Adipose tissue (tissue), 3 donors: ENCODE results near the gene MTMR3. TPM values are rescaled to one million over a fixed set of nuclear protein-coding genes. Genes with fewer than 3 reads are reported as not detected.

ENCODE experiments used
- H3K27ac ChIP-seq: one replicate; pipeline ENCODE4 v1.5.1; 2013; ENCODE audit warnings: low read depth, low read length
- WGBS, 3 donors: extraction: QIAGEN DNeasy Blood & Tissue Kit; methylation state at CpG; one replicate each; pipeline ENCODE4 v1.1.7; 2013; 5-methylcytosine and 5-hydroxymethylcytosine counted together
- polyA plus RNA-seq, 3 donors: library from polyadenylated mRNA; stranded (reverse); fragments of 200-250 nt; gene quantifications; one replicate each; pipeline ENCODE4 v1.2.3, GENCODE V29; 2013
- donor health status: healthy with polysubstance abuse.
- donor health status: Bipolar disorder and iron deficiency.
- donor health status: healthy.

MTMR3 gene
- polyA plus RNA-seq, 3 donors: 9.7 to 15.7 (median 12.4) TPM

GRCh38 chr22:29985912-29986311 lies 102.9 kb downstream of the MTMR3 start:
- WGBS, 3 donors: 59 to 94% (median 92%) methylated on average over 1 of the region's 1 CpG
- H3K27ac ChIP-seq: no peak overlapping the region

- no peak overlapping the region for H3K27ac ChIP-seq
- 4 to 48% (median 9%) methylated on average over 1 of the region's 1 CpG for WGBS, 3 donors
Observed at GRCh38 chr22:29987137-29987536, 104.2 kb downstream of the MTMR3 start.

- no peak overlapping the region for H3K27ac ChIP-seq
- WGBS, 3 donors: 59 to 83% (median 60%) methylated on average over 2 of the region's 2 CpGs
Observed at GRCh38 chr22:29988719-29989118, 105.7 kb downstream of the MTMR3 start.

- WGBS, 3 donors: 94 to 95% (median 95%) methylated on average over 6 of the region's 6 CpGs
- H3K27ac ChIP-seq: no peak overlapping the region
Observed at GRCh38 chr22:29989446-29989845, 106.5 kb downstream of the MTMR3 start.

- WGBS, 3 donors: 87 to 92% (median 90%) methylated on average over 6 of the region's 6 CpGs
- no peak overlapping the region for H3K27ac ChIP-seq
Observed at GRCh38 chr22:29992341-29993275, 109.6 kb downstream of the MTMR3 start.

- WGBS, 3 donors: 78 to 95% (median 81%) methylated on average over 3 of the region's 3 CpGs
- no peak overlapping the region for H3K27ac ChIP-seq
Observed at GRCh38 chr22:29994027-29994715, 111.2 kb downstream of the MTMR3 start.

- 4 to 22% (median 16%) methylated on average over 3 of the region's 3 CpGs for WGBS, 3 donors
- no peak overlapping the region for H3K27ac ChIP-seq
Observed at GRCh38 chr22:29994943-29995342, 112.0 kb downstream of the MTMR3 start.

- no peak overlapping the region for H3K27ac ChIP-seq
Observed at GRCh38 chr22:29997107-29997506, 114.1 kb downstream of the MTMR3 start.

GRCh38 chr22:29997516-29997915 lies 114.5 kb downstream of the MTMR3 start:
- 62 to 87% (median 81%) methylated on average over 2 of the region's 2 CpGs for WGBS, 3 donors
- no peak overlapping the region for H3K27ac ChIP-seq

- no peak overlapping the region for H3K27ac ChIP-seq
- 49 to 61% (median 52%) methylated on average over 4 of the region's 4 CpGs for WGBS, 3 donors
Observed at GRCh38 chr22:29998627-29999384, 115.8 kb downstream of the MTMR3 start.

- 88 to 97% (median 95%) methylated on average over 2 of the region's 2 CpGs for WGBS, 3 donors
- H3K27ac ChIP-seq: no peak overlapping the region
Observed at GRCh38 chr22:30000566-30000965, 117.6 kb downstream of the MTMR3 start.

- no peak overlapping the region for H3K27ac ChIP-seq
- 90 to 95% (median 92%) methylated on average over 3 of the region's 3 CpGs for WGBS, 3 donors
Observed at GRCh38 chr22:30001459-30001858, 118.5 kb downstream of the MTMR3 start.

GRCh38 chr22:30002861-30003486 lies 120.0 kb downstream of the MTMR3 start:
- no peak overlapping the region for H3K27ac ChIP-seq
- WGBS, 3 donors: 78 to 80% (median 79%) methylated on average over 4 of the region's 4 CpGs

- H3K27ac ChIP-seq: no peak overlapping the region
Observed at GRCh38 chr22:30004101-30004500, 121.1 kb downstream of the MTMR3 start.

GRCh38 chr22:30004694-30005093 lies 121.7 kb downstream of the MTMR3 start:
- H3K27ac ChIP-seq: no peak overlapping the region
- 50 to 62% (median 62%) methylated on average over 4 of the region's 4 CpGs for WGBS, 3 donors

More at GRCh38 chr22:30004101-30004500, 121.1 kb downstream of the MTMR3 start:
- WGBS, 3 donors: 57 to 77% (median 74%) methylated on average over 1 of the region's 1 CpG

GRCh38 chr22:30005213-30005857 lies 122.4 kb downstream of the MTMR3 start:
- 44 to 52% (median 52%) methylated on average over 3 of the region's 3 CpGs for WGBS, 3 donors
- no peak overlapping the region for H3K27ac ChIP-seq

- no peak overlapping the region for H3K27ac ChIP-seq
Observed at GRCh38 chr22:30007361-30007760, 124.4 kb downstream of the MTMR3 start.

GRCh38 chr22:30008401-30008800 lies 125.4 kb downstream of the MTMR3 start:
- H3K27ac ChIP-seq: no peak overlapping the region
- WGBS, 3 donors: 78 to 93% (median 81%) methylated on average over 2 of the region's 2 CpGs
